GM19455 (cell line): ENCODE measurements around the gene SLC1A4.
"Not testable (repeated sequence)": the region's sequence is repeated elsewhere in the genome, so short reads cannot be mapped to it uniquely, and the experiment has no call there.

Experiments used
- ATAC-seq: cut with Tn5 transposase; IDR thresholded peaks from one replicate; pipeline ENCODE4 v1.9.1; 2021; ENCODE audit not compliant: unreplicated experiment

Gene SLC1A4

GRCh38 chr2:65025453-65026123, 36.4 kb downstream of the SLC1A4 start:
- no peak for ATAC-seq

- no peak for ATAC-seq
Measured at GRCh38 chr2:65026154-65026553, 37.0 kb downstream of the SLC1A4 start.

GRCh38 chr2:65026704-65027464, 37.7 kb downstream of the SLC1A4 start:
- ATAC-seq, result no peak

GRCh38 chr2:65027616-65028244, 38.5 kb downstream of the SLC1A4 start:
- no peak for ATAC-seq

GRCh38 chr2:65030476-65031332, 41.5 kb downstream of the SLC1A4 start:
- ATAC-seq, result no peak

GRCh38 chr2:65031341-65032018, 42.3 kb downstream of the SLC1A4 start:
- no peak for ATAC-seq

GRCh38 chr2:65032019-65032975, 43.1 kb downstream of the SLC1A4 start:
- ATAC-seq, result no peak

- no peak for ATAC-seq
Measured at GRCh38 chr2:65033178-65033577, 44.0 kb downstream of the SLC1A4 start.

- not testable (repeated sequence) for ATAC-seq
Measured at GRCh38 chr2:65033667-65034066, 44.5 kb downstream of the SLC1A4 start.

GRCh38 chr2:65035351-65035943, 46.2 kb downstream of the SLC1A4 start:
- no peak for ATAC-seq

- no peak for ATAC-seq
Measured at GRCh38 chr2:65037178-65037577, 48.0 kb downstream of the SLC1A4 start.

- ATAC-seq, result no peak
Measured at GRCh38 chr2:65039640-65040039, 50.4 kb downstream of the SLC1A4 start.

GRCh38 chr2:65040400-65041261, 51.4 kb downstream of the SLC1A4 start:
- ATAC-seq, result peak; percentile 77

GRCh38 chr2:65043001-65043400, 53.8 kb downstream of the SLC1A4 start:
- no peak for ATAC-seq

GRCh38 chr2:65044097-65044735, 55.0 kb downstream of the SLC1A4 start:
- no peak for ATAC-seq

- ATAC-seq, result no peak
Measured at GRCh38 chr2:65045651-65046050, 56.5 kb downstream of the SLC1A4 start.

- ATAC-seq, result no peak
Measured at GRCh38 chr2:65046633-65047407, 57.6 kb downstream of the SLC1A4 start.
